COR-L47 (cell line): ENCODE results near the gene MVP.

Experiments
- DNase-seq: peaks from one replicate; lab custom pipeline; 2025; lab: John Stamatoyannopoulos, UW

Gene MVP

DNA sequence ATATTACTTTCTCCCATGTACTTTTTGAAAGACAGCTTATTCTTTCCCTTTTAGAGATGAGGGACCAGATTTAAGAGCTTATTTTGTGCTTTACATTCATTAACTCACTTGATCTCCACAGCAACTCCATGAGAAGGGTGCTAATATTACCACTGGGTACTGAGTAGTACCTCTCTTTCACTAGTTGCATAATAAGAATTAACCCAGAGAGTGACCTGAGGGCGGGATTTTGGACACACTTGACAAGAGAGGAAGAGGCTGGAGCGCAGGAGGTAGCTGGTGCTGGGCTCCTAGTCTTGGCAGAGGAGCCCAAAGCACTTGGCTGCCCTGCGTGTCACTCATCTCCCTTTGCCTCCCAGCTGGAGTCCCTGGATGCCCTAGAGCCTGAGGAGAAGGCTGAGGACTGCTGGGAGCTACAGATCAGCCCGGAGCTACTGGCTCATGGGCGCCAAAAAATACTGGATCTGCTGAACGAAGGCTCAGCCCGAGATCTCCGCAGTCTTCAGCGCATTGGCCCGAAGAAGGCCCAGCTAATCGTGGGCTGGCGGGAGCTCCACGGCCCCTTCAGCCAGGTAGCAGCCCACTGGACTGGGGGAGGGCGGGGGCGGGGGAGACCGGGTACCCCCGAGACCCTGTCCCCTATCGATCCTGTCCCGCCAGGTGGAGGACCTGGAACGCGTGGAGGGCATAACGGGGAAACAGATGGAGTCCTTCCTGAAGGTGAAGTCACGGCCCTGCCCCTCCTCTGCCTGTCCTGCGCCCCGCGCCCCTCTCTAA lies 15.6 kb upstream of the MVP start:
- DNase-seq = peak; percentile 54

DNA sequence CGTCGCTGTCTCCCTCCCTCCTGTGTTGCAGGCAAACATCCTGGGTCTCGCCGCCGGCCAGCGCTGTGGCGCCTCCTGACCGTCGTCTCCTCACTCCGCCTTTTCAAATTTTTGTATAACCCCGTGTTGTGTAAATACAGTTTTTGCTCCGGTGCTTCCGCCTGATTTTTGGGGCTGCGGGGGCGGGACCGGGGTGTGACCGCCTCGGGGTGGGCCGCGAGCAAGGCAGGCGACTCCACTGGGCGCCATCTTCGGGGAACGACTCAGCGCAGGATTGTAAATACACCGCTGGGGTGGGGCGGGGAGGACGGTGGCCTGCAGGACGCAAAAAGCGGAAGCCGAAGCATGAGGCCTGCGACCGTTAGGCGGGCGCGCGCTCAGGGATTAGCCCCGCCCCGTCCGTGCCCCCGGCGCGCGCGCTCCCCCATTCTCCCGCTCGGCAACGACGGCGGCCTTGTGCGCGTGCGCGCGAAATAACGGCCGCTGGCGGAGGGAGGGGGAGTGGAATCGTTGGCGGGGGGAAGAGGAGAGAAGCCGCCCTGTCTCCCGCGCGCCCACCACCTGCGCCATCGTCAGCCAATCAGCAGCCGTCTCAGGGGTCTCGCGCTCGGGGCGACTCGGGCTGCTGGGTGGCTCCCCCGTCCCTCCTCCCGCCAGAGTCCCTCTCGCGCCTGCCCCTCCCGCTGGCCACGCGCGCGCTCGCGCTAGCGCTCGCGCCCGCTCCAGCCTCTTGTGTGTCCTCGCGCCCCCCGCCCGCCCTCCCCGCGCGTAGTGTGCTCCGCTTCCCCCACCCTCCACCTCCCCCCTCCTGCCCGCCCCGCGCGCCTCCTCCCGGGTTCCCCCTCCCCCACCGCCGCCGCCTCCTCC lies 14.8 kb upstream of the MVP start:
- DNase-seq = peak; percentile 100

DNA sequence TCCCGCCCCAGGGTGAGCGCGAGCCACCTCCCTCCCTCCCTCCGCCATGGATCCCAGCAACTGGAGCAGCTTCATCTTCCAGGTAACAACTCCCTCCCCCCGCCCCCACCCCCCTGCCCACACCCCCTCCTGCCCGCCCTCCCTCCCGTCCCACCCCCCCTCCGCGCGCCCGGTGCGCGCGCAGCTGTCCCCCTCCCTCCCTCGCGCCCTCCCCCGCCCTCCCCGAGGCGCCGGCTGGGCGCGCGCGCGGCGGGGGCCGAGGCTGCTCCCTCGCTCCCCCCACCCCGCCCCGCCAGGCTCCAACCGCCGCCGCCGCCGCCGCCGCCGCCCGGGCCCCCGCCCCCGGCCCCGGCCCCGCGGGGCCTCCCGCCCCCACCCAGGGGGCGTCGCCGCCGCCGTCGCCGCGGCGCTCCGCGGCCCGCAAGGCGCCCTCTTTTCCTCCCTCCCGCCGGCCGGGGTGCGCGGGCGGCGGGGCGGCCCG lies 14.1 kb upstream of the MVP start, which contains the start of gene MAZ:
TSS of gene MAZ (plus strand) at position 431 of the 481 bp plus-strand sequence. CDS start 173 bp downstream, outside the sequence.
- peak; percentile 85 for DNase-seq

DNA sequence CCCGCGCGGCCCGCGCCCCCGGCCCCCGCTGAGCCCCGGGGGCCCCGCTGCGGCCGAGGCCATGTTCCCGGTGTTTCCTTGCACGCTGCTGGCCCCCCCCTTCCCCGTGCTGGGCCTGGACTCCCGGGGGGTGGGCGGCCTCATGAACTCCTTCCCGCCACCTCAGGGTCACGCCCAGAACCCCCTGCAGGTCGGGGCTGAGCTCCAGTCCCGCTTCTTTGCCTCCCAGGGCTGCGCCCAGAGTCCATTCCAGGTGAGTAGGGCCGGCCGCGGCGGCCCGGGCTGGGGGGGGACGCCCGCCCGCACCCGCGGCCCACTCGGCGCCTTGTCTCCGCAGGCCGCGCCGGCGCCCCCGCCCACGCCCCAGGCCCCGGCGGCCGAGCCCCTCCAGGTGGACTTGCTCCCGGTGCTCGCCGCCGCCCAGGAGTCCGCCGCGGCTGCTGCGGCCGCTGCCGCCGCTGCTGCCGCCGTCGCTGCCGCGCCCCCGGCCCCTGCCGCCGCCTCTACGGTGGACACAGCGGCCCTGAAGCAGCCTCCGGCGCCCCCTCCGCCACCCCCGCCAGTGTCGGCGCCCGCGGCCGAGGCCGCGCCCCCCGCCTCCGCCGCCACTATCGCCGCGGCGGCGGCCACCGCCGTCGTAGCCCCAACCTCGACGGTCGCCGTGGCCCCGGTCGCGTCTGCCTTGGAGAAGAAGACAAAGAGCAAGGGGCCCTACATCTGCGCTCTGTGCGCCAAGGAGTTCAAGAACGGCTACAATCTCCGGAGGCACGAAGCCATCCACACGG lies 13.4 kb upstream of the MVP start:
- DNase-seq = peak; percentile 90

DNA sequence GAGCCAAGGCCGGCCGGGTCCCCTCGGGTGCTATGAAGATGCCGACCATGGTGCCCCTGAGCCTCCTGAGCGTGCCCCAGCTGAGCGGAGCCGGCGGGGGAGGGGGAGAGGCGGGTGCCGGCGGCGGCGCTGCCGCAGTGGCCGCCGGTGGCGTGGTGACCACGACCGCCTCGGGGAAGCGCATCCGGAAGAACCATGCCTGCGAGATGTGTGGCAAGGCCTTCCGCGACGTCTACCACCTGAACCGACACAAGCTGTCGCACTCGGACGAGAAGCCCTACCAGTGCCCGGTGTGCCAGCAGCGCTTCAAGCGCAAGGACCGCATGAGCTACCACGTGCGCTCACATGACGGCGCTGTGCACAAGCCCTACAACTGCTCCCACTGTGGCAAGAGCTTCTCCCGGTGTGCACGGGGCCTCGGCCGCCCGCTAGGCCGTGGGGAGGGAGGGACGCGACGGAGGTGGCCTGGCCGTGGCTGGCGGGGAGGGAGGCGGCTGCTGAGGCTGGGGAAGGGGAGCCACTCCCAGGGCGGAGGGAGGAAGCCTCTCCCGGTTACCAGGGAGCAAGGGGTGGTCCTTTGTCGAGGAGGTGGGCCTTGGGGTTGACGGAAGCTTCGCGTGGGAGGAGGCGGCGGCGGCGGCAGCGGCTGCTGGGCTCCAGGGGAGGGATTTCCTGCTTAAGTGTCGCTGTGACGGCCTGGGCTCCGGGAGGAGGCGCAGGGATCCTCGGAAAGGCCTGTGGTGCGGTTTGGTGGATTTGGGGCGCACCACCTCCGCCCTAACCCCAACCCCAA lies 12.6 kb upstream of the MVP start:
- DNase-seq = peak; percentile 86

DNA sequence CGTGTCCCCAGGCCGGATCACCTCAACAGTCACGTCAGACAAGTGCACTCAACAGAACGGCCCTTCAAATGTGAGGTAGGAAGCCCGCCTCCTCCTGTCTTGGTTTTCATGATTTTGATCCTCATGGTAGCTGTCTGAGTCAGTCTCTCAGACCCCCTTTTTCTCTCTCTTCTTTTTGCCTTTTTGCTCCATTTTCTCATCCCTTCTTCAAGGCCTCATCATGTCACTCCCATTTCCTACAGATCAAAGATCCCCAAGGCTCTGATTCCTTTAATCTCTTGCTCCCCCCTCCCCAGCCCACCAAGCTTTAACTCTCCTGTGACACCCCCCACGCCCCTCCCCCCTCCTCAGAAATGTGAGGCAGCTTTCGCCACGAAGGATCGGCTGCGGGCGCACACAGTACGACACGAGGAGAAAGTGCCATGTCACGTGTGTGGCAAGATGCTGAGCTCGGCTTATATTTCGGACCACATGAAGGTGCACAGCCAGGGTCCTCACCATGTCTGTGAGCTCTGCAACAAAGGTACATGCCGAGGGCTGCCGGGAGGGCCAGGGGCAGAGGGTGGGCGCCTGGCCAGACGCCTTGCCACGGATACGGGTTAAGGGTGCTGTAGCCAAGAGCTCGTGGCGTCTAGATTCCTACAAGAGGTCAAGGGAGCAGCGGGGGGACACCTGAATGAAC lies 11.9 kb upstream of the MVP start:
- DNase-seq = no peak

DNA sequence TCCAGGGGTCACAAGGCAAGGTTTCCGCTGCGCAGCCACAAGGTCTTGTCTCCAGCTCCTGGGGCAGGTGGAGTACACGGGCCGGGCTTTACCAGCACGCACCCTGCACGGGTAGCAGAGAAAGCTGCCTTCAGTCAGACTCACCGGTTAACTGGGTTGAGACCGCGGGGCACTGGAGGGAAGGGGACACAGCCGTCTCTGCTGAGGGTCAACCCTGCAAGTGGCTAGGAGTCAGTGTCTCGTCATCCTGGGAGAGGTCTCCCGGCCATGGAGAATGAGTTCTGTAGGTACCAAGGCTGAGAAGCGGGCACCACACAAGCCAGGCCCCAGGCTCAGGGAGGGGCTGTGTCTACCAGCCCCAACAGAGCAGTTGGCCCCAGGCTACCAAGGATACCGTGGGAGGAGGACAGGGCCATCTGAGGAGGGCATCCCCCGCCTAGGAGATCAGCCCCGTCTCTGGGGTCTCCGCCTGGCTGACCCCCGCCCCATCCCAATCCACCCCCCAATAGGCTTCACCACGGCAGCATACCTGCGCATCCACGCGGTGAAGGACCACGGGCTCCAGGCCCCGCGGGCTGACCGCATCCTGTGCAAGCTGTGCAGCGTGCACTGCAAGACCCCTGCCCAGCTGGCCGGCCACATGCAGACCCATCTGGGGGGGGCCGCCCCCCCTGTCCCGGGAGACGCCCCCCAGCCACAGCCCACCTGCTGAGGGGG lies 11.1 kb upstream of the MVP start:
- no peak for DNase-seq

DNA sequence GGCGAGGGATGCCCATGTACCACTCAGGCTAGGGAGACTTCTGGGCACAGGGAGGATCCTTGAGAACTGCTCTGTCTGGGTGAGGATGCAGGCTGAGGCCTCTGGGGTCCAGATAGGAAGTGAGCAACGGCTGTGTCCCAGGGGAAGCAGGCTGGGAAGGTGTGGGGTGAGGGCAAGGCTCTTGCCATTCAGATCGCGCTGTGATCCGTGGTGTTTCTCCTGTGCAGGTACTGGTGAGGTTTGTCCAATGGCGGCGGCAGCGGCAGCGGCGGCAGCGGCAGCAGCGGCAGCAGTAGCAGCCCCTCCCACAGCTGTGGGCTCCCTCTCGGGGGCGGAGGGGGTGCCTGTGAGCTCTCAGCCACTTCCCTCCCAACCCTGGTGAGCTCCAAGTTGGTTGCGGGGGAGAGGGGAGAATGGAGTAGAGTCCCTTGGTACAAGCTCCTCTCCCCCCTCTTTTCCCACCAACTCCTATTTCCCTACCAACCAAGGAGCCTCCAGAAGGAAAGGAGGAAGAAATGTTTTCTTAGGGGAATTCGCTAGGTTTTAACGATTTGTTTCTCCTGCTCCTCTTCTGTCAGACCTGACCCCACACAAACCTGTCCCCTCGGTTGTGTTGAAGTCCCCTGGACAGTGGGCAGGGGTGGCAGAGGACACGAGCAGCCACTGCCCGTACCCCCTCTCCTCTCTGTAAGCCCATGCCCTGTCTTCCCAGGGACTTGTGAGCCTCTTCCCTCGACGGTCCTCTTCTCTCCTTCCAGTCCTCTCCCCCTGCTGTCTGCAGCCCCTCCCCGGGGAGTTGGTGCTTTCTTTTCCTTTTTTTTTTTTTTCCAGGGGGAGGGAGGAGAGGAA lies 10.2 kb upstream of the MVP start:
- DNase-seq = no peak

DNA sequence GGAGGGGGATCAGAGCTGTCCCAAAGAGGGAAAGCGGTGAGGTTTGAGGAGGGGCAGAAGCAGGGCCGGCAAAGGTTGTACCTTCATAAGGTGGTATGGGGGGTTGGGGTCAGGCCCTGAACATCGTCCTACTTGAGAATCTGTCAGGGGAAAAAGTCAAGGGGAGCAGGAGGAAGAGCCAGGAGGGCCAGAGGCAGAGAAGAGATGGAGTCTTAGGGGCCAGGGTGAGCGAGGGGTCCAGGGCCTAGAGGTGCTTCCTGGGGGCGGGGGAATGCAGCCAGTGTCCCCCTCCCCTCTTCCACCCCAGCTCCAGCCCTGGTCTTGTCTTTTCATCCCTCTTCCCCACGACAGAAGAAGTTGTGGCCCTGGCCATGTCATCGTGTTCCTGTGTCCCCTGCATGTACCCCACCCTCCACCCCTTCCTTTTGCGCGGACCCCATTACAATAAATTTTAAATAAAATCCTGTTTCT lies 9.5 kb upstream of the MVP start:
- DNase-seq = no peak

DNA sequence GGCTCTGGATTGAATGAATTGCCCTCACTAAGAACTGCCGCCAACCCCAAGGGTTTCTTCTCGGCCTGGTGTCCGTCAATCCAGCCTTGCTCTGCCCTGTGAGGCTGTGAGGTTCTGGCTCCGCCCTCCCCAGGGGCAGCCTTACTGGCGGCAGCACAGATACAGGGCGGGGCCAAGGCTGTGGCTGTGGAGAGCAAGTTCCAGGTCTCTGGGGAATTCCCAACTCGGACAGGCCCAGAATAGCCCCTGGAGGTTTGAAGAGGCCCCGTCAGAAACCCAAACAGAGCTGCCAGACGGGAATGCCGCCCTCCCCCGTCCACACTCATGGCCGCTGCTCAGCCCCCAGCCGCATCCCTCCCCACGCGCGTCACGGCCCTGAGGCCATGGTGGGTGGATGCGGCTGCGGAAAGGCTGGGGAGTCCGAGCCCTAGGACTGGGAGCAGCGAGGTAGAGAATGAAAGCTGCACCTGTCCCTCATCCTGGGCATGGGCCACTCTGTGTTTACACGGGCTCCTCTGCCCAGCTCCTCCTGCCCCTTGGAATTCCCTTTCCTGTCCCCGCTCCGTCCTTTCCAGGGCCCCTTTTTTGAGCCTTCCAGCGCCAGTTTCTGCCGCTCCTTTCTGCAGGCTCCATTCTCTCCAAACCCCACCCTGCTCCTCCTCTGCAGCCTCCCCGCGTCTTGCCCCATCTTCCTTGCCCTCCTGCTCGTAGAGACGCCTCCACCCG lies 8.9 kb upstream of the MVP start:
- peak; percentile 89 for DNase-seq

DNA sequence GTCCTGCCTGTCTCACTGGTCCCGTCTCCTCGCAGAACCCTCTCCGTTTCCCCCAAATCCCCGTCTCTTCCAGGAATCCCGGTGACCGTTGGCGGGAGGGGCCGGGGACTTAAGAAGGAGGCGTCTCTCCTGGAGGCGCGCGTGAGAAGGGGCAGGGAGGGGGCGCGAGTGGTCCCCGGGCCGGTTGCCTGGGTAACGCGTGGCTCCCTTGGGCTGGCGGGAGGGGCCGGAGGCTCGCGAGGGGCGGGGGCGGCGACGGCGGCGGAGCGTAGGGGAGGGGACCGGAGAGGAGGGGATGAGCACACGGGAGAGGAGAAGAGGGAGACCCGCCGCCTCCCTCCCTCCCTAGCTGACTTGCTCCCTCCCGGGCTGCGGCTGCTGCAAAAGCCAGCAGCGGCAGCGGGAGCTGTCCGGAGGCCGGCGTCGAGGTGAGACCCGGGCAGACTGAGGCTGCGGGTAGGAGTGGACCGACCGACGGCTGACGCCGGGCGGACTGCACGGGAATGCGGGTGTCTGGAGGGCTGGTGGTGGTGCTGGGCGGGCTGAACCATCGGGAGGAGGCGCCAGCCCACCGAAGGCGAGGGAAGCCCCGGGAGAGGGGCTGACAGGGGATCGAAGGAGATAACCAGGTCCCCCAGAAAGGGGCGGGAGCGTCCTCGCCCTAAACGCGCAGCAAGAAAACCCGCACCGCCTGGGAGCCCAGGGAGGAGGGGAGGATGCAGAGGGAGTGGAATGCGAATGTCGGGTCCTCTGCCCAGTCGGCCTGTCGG lies 8.2 kb upstream of the MVP start, which contains the start of gene PRRT2:
TSS of gene PRRT2 (plus strand) at position 298 of the 770 bp plus-strand sequence. CDS start 862 bp downstream, outside the sequence.
- peak; percentile 75 for DNase-seq

DNA sequence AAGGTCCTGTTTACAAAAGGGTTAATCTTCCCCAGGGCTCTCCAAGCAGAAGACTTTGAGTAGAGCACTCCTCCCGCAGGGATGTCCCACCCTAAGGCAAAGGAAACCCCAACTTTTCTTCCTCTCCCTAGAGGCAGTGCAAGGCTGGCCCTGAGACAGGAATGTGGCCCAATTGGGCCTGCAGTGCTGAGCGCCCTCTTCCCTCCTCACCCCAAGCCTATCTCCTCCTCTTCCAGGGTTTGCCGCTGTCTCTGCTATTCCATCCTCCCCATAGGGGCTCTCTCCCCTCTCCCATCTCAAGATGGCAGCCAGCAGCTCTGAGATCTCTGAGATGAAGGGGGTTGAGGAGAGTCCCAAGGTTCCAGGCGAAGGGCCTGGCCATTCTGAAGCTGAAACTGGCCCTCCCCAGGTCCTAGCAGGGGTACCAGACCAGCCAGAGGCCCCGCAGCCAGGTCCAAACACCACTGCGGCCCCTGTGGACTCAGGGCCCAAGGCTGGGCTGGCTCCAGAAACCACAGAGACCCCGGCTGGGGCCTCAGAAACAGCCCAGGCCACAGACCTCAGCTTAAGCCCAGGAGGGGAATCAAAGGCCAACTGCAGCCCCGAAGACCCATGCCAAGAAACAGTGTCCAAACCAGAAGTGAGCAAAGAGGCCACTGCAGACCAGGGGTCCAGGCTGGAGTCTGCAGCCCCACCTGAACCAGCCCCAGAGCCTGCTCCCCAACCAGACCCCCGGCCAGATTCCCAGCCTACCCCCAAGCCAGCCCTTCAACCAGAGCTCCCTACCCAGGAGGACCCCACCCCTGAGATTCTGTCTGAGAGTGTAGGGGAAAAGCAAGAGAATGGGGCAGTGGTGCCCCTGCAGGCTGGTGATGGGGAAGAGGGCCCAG lies 7.3 kb upstream of the MVP start:
- DNase-seq = no peak

DNA sequence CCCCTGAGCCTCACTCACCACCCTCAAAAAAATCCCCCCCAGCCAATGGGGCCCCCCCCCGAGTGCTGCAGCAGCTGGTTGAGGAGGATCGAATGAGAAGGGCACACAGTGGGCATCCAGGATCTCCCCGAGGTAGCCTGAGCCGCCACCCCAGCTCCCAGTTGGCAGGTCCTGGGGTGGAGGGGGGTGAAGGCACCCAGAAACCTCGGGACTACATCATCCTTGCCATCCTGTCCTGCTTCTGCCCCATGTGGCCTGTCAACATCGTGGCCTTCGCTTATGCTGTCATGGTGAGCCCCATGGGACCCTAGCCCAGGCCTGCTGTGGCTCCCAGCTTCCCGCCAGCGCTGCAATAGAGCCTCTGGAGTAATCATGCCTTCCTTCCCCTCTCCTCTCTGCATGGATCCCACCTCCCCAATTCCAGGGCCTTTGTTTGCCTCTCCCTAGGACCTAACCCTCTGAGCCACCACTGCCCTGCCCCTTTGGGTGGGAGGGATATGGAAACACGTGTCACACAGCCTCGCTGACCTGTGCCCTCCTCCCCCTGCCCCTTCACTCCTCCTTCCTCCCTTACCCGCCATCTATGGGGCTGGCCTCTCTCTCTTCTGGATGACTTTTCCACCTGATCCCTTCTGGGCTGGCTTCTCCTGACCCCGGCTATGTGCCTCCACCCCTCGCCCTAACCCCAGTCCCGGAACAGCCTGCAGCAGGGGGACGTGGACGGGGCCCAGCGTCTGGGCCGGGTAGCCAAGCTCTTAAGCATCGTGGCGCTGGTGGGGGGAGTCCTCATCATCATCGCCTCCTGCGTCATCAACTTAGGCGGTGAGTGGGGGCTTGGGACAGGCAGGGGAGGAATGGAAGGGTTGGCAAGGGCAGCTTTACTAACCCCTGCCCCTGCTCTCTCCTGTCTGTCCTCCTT lies 6.4 kb upstream of the MVP start:
- DNase-seq = no peak

DNA sequence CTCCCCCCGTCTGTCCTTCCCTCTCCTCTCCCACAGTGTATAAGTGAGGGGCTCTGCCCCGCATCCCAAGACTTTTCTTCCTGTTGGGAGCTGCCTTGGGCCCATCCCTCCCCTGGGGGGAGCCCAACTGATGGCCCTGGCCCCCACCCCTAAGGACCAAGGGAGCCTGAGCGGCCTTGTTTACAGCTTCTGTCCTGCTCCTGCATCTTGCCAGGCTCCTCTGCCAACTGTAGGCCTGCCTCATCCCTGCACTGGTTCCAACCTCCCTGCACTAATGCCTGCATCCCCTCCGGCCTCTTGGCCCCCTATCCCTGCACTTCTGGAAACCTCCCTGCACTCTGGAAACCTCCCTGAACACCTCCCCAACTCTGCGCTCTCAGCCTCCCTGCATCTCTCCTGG lies 5.7 kb upstream of the MVP start:
- DNase-seq = no peak

DNA sequence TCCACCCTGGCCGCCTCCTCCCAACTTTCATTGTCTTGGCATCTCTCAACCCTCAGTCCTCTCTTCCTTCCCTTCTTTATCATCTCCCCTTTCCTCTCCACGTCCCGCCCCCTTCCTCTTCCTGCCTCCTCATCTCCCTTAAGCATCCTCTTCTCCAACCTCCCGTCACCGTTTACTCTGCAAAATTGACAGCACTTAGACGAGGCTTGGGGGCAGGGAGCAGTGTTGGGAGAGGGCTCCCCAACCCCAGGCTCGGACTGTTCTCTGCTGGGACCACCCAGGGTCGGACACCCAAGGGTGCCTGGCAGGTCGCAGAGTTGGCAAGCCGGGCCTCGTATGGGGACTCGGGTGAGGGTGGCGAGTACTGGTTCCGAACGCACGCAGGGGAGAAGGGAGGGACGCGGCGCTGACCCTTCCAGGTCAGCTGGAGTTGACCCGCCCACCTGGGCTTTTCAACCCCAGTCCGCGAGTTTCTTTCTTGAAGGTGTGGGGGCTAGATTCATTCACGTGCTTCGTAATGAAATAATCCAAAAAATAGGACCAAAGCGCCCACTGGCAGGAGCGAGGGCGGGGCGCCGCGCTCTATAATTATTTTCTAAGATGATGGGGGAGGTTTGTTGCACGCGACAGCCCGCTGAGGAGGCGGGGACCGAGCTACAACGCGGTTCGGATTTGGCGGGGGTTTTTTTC lies 5.1 kb upstream of the MVP start:
- peak; percentile 78 for DNase-seq
